ENCODE measurements around the gene WDR77. TPM values are rescaled to one million over a fixed set of nuclear protein-coding genes. Genes with fewer than 3 reads are reported as not detected.

Gene WDR77
- total RNA-seq, 2 experiments from 2014 or later, result 54.3 to 57.8 TPM

GRCh38 chr1:111441573-111442192 is 7.4 kb downstream of the WDR77 start:
- POLR2A ChIA-PET, result interaction anchor here (1.4 kb wide), 1 partner anchor 242 kb away, joined by 3 read pairs; no protein-coding TSS in a partner anchor
- H3K36me3 Mint-ChIP-seq (ENCODE audit: low read depth), result peaks cover 82% of the 10 kb centered on the region
- no peaks in the 10 kb centered on the region for H3K9me3 Mint-ChIP-seq (ENCODE audit: insufficient read depth)
- no peaks in the 10 kb centered on the region for H3K27me3 Mint-ChIP-seq (ENCODE audit: low read depth)
- H3K4me1 Mint-ChIP-seq (ENCODE audit: low read depth), result peaks cover 48% of the 10 kb centered on the region
- peak overlapping the region; percentile 56 for H3K27ac Mint-ChIP-seq
- CTCF ChIA-PET, result interaction anchor here (0.6 to 3.4 kb wide), 16 partner anchors 8 to 328 kb away, joined by 3 to 16 read pairs (median 5); partner anchors contain the start of gene OVGP1
- DNase-seq, result peak; percentile 78
- no peak overlapping the region for H3K4me3 Mint-ChIP-seq
- peak; percentile 80 for ATAC-seq

DNA sequence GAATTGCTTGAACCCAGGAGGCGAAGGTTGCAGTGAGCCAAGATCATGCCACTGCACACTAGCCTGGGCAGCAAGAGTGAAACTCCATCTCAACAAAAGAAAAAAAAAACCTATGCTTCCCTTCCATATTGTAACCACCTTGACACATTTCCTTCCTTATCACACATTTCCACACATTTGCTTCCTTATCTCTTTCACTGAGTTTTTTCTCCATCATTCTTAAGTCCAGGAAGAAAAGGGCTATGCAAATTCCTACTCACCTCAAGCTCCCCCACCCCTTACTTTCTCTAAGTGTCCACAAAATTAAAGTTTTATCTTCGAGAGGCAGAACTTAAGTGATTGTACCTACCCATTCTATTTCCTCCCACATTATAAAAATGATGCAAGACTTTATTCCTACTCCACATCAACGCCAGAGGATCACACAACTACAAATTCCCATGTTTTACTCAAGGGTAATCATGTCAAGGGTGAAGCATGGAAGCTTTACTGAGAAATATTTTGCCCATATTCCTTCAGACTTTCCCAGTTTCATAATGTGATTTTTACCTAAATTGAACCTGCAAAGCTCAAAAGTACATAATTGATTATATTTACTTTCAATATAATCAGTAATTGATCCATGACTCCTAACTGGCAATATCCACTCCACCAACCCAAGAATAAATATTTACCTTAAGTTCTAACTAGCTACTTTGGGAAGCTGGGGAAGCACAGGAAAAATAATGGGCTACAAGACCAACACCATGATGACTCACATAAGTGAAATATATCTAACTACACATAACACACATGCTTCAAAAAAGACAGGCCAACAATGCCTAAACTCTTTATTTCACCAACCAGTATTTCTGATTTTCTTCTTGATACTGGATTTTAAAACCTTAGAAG is 9.3 kb downstream of the WDR77 start:
- POLR2A ChIA-PET, result no interaction called here
- H3K27me3 Mint-ChIP-seq (ENCODE audit: low read depth), result no peaks in the 10 kb centered on the region
- DNase-seq (no peak), ATAC-seq (no peak)
- H3K4me3 Mint-ChIP-seq, result no peak overlapping the region
- no peaks in the 10 kb centered on the region for H3K9me3 Mint-ChIP-seq (ENCODE audit: insufficient read depth)
- H3K27ac Mint-ChIP-seq, result peak overlapping the region; percentile 20
- H3K4me1 Mint-ChIP-seq (ENCODE audit: low read depth), result peaks cover 31% of the 10 kb centered on the region
- CTCF ChIA-PET, result interaction anchor here (1.0 to 3.4 kb wide), 12 partner anchors 8 to 328 kb away, joined by 3 to 16 read pairs (median 4); partner anchors contain the start of gene OVGP1
- H3K36me3 Mint-ChIP-seq (ENCODE audit: low read depth), result peaks cover 65% of the 10 kb centered on the region

GRCh38 chr1:111436726-111437125 is 12.3 kb downstream of the WDR77 start:
- no peaks in the 10 kb centered on the region for H3K27me3 Mint-ChIP-seq (ENCODE audit: low read depth)
- no peaks in the 10 kb centered on the region for H3K9me3 Mint-ChIP-seq (ENCODE audit: insufficient read depth)
- no peak overlapping the region for H3K27ac Mint-ChIP-seq
- H3K36me3 Mint-ChIP-seq (ENCODE audit: low read depth), result peaks cover 38% of the 10 kb centered on the region
- peaks cover 8% of the 10 kb centered on the region for H3K4me1 Mint-ChIP-seq (ENCODE audit: low read depth)
- no peak overlapping the region for H3K4me3 Mint-ChIP-seq
- CTCF ChIA-PET, result interaction anchor here (2.2 to 3.0 kb wide), 2 partner anchors 214 to 333 kb away, joined by 5 to 12 read pairs; no protein-coding TSS in a partner anchor
- no peak for ATAC-seq
- no peak for DNase-seq
- POLR2A ChIA-PET, result interaction anchor here (1.3 kb wide), 1 partner anchor 11 kb away, joined by 3 read pairs; no protein-coding TSS in a partner anchor

- no peaks in the 10 kb centered on the region for H3K36me3 Mint-ChIP-seq (ENCODE audit: low read depth)
- peaks cover 4% of the 10 kb centered on the region for H3K4me1 Mint-ChIP-seq (ENCODE audit: low read depth)
- ChIA-PET POLR2A (interaction anchor here (0.6 kb wide), 1 partner anchor 217 kb away, joined by 3 read pairs; no protein-coding TSS in a partner anchor), CTCF (interaction anchor here (1.2 kb wide), 1 partner anchor 15 kb away, joined by 4 read pairs; no protein-coding TSS in a partner anchor)
- no peaks in the 10 kb centered on the region for H3K9me3 Mint-ChIP-seq (ENCODE audit: insufficient read depth)
- H3K27ac Mint-ChIP-seq, result no peak overlapping the region
- H3K4me3 Mint-ChIP-seq, result no peak overlapping the region
- ATAC-seq (no peak), DNase-seq (no peak)
- H3K27me3 Mint-ChIP-seq (ENCODE audit: low read depth), result peaks cover 4% of the 10 kb centered on the region
Observed at GRCh38 chr1:111424281-111424680, 24.8 kb downstream of the WDR77 start.

- Mint-ChIP-seq H3K27ac (no peak overlapping the region), H3K4me1 (ENCODE audit: low read depth) (peaks cover 1% of the 10 kb centered on the region), H3K27me3 (ENCODE audit: low read depth) (peaks cover 4% of the 10 kb centered on the region), H3K4me3 (no peak overlapping the region), H3K36me3 (ENCODE audit: low read depth) (no peaks in the 10 kb centered on the region), H3K9me3 (ENCODE audit: insufficient read depth) (no peaks in the 10 kb centered on the region)
- no peak for DNase-seq
- ChIA-PET POLR2A (no interaction called here), CTCF (interaction anchor here (0.7 to 1.2 kb wide), 2 partner anchors 15 to 347 kb away, joined by 3 to 4 read pairs; no protein-coding TSS in a partner anchor)
- no peak for ATAC-seq
Observed at GRCh38 chr1:111422546-111423391, 26.3 kb downstream of the WDR77 start.

DNA sequence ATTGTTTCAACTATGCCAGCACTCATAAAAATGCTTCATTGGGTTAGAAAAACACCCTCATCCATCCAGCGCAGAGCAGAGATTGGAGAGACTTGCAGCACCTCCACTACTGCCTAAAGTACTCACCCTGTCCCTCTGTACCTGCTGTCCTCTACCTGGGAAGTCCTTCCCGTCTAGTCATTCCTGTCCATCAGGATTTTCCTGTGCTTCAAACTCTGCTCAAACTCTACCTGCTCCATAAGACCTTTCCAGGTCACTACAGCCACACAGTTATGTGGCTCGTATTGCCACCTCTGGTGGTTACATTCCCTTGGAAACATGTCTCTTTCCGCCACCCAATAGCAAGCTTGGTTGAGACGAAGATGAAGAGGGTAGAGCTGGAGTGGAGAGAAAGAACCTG is 28.7 kb downstream of the WDR77 start:
- Mint-ChIP-seq H3K27ac (no peak overlapping the region), H3K9me3 (ENCODE audit: insufficient read depth) (no peaks in the 10 kb centered on the region), H3K27me3 (ENCODE audit: low read depth) (no peaks in the 10 kb centered on the region), H3K36me3 (ENCODE audit: low read depth) (no peaks in the 10 kb centered on the region), H3K4me3 (no peak overlapping the region), H3K4me1 (ENCODE audit: low read depth) (peaks cover 3% of the 10 kb centered on the region)
- POLR2A ChIA-PET, result no interaction called here
- DNase-seq, result no peak
- CTCF ChIA-PET, result interaction anchor here (1.0 to 1.1 kb wide), 2 partner anchors 10 to 21 kb away, joined by 3 to 4 read pairs; no protein-coding TSS in a partner anchor
- ATAC-seq, result no peak

DNA sequence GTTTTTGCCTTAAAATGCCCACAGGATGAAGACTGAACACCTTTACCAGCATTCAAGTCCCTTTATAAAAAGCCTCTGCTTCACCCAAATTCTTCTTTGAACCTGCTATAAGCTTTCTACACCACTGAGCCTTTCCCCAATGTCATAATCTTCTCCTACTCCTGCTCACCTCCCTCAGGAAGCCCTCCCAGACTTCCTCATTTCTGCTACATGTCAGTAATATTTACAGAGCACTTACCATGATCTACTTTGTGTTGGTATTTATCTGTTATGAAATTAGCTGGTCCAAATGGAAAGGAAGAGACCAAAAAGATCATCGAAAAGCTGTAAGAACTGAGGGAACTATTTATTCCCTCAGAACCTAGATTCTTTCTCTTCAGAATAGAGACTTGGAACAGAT is 30.0 kb downstream of the WDR77 start:
- ChIA-PET CTCF (interaction anchor here (1.6 kb wide), 1 partner anchor 21 kb away, joined by 5 read pairs; no protein-coding TSS in a partner anchor), POLR2A (no interaction called here)
- Mint-ChIP-seq H3K27ac (no peak overlapping the region), H3K36me3 (ENCODE audit: low read depth) (no peaks in the 10 kb centered on the region), H3K4me1 (ENCODE audit: low read depth) (peaks cover 3% of the 10 kb centered on the region), H3K4me3 (no peak overlapping the region), H3K9me3 (ENCODE audit: insufficient read depth) (no peaks in the 10 kb centered on the region), H3K27me3 (ENCODE audit: low read depth) (no peaks in the 10 kb centered on the region)
- ATAC-seq (no peak), DNase-seq (no peak)

DNA sequence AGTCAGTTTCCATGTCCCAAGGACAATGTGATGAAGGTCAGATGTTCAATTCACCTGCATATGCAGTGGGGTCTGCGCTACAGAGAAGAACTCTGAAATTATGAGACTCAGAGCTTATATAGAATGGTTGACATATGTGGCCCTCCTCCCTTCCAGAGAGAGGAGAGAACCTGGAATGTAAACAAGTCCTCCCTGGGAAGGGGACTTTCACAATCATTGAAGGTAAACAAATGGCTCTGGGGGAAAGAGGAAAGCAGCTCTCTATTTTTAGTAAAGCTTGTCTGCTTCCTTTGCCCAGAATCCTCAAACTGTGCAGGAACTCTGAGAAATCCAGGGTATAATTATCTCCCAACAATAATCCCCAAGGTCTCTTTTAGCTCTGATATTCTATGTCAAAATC is 31.3 kb downstream of the WDR77 start:
- POLR2A ChIA-PET, result no interaction called here
- H3K4me1 Mint-ChIP-seq (ENCODE audit: low read depth), result peaks cover 3% of the 10 kb centered on the region

GRCh38 chr1:111415461-111415860 is 33.6 kb downstream of the WDR77 start:
- Mint-ChIP-seq H3K4me1 (ENCODE audit: low read depth) (peaks cover 3% of the 10 kb centered on the region), H3K36me3 (ENCODE audit: low read depth) (no peaks in the 10 kb centered on the region), H3K9me3 (ENCODE audit: insufficient read depth) (no peaks in the 10 kb centered on the region), H3K27ac (no peak overlapping the region), H3K27me3 (ENCODE audit: low read depth) (peaks cover 4% of the 10 kb centered on the region), H3K4me3 (no peak overlapping the region)
- ATAC-seq (no peak), DNase-seq (no peak)
- POLR2A ChIA-PET, result no interaction called here
- CTCF ChIA-PET, result interaction anchor here (1.0 to 1.4 kb wide), 3 partner anchors 14 to 354 kb away, joined by 3 read pairs; no protein-coding TSS in a partner anchor

More for the DNA sequence above, 31.3 kb downstream of the WDR77 start:
- Mint-ChIP-seq H3K27ac (no peak overlapping the region), H3K27me3 (ENCODE audit: low read depth) (peaks cover 3% of the 10 kb centered on the region), H3K36me3 (ENCODE audit: low read depth) (no peaks in the 10 kb centered on the region), H3K4me3 (no peak overlapping the region), H3K9me3 (ENCODE audit: insufficient read depth) (no peaks in the 10 kb centered on the region)
- no peak for DNase-seq
- ATAC-seq, result no peak
- CTCF ChIA-PET, result interaction anchor here (1.3 to 1.6 kb wide), 4 partner anchors 8 to 30 kb away, joined by 3 to 5 read pairs (median 4); no protein-coding TSS in a partner anchor

GRCh38 chr1:111414756-111415155 is 34.3 kb downstream of the WDR77 start:
- ChIA-PET POLR2A (no interaction called here), CTCF (interaction anchor here (0.8 to 2.2 kb wide), 2 partner anchors 15 to 66 kb away, joined by 3 to 10 read pairs; no protein-coding TSS in a partner anchor)
- H3K9me3 Mint-ChIP-seq (ENCODE audit: insufficient read depth), result no peaks in the 10 kb centered on the region
- peaks cover 3% of the 10 kb centered on the region for H3K4me1 Mint-ChIP-seq (ENCODE audit: low read depth)
- no peak overlapping the region for H3K4me3 Mint-ChIP-seq
- ATAC-seq (no peak), DNase-seq (no peak)
- peaks cover 11% of the 10 kb centered on the region for H3K27me3 Mint-ChIP-seq (ENCODE audit: low read depth)
- H3K36me3 Mint-ChIP-seq (ENCODE audit: low read depth), result no peaks in the 10 kb centered on the region
- no peak overlapping the region for H3K27ac Mint-ChIP-seq

- no peaks in the 10 kb centered on the region for H3K9me3 Mint-ChIP-seq (ENCODE audit: insufficient read depth)
- CTCF ChIA-PET, result interaction anchor here (0.9 to 2.2 kb wide), 2 partner anchors 13 to 383 kb away, joined by 3 to 10 read pairs; no protein-coding TSS in a partner anchor
Observed at GRCh38 chr1:111412839-111413238, 36.2 kb downstream of the WDR77 start.

More at GRCh38 chr1:111412839-111413238, 36.2 kb downstream of the WDR77 start:
- Mint-ChIP-seq H3K27me3 (ENCODE audit: low read depth) (peaks cover 12% of the 10 kb centered on the region), H3K27ac (no peak overlapping the region), H3K36me3 (ENCODE audit: low read depth) (no peaks in the 10 kb centered on the region), H3K4me3 (no peak overlapping the region), H3K4me1 (ENCODE audit: low read depth) (peaks cover 3% of the 10 kb centered on the region)
- DNase-seq (no peak), ATAC-seq (no peak)
- POLR2A ChIA-PET, result no interaction called here

All from activated CD8-positive, alpha-beta T cell treated with anti-CD3 and anti-CD28 coated beads, Interleukin-2, amount 10 ng/mL, durations not matched to agents 7 days and 5 days (primary cell).